Measurements from ENCODE around the gene HDDC3. TPM values are rescaled to one million over a fixed set of nuclear protein-coding genes. Genes with fewer than 3 reads are reported as not detected.

HDDC3 gene
- total and polyA plus RNA-seq, 9 of the 15 experiments (the other 6 are each of a cell fraction or from before 2014, with no cell fraction given), result 14.9 to 55.8 (median 36.9) TPM

DNA sequence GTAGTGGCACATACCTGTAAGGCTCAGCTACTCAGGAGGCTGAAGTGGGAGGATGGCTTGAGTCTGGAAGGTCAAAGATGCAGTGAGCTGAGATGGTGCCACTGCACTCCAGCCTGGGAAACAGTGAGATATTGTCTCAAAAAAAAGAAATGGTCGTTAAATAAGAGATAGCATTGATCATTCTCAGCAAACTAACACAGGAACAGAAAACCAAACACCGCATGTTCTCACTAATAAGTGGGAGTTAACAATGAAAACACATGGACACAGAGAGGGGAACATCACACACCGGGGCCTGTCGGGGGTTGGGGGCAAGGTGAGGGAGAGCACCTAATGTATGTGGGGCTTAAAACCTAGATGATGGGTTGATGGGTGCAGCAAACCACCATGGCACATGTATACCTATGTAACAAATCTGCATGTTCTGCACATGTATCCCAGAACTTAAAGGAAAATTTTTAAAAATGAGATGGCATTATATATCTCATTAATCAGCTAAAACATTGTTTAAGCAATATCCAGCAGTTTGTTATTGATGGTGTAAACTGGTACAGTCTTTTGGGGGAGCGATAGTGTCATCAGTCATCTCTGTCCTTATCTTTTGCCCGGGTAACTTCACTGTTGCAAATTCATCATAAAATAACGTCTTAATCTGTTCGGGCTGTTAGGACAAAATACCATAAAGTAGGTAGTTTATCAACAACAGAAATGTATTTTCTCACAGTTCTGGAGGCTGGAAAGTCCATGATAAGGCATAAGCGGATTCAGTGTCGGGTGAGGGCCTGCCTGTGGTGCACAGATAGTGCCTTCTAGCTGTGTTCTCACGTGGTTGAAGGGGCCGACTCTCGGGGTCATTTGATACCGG, 30.9 kb downstream of the HDDC3 start (continued):
- TF ChIP-seq MYC (IDR thresholded peaks at IDR 0.05; ENCODE audit: low read depth, low read length) (peak; percentile 73), MYC (CRISPR knock-in tag; IDR thresholded peaks at IDR 0.05; ENCODE audit: borderline replicate concordance, low read depth) (no peak), PTBP1 (IDR thresholded peaks at IDR 0.05; ENCODE audit: low read depth, low read length) (no peak), HDAC1 (IDR thresholded peaks at IDR 0.05) (peak; percentile 71 to 84; a peak in 3 of 4 replicates), MEIS2 (IDR thresholded peaks at IDR 0.05; ENCODE audit: partially characterized antibody) (peak; percentile 97), KLF13 (tag; IDR thresholded peaks at IDR 0.05; ENCODE audit: borderline replicate concordance, low read depth) (no peak), POU5F1 (IDR thresholded peaks at IDR 0.05; ENCODE audit: borderline replicate concordance, low read depth, low read length, partially characterized antibody) (no peak), MCM5 (IDR thresholded peaks at IDR 0.05; ENCODE audit: low read depth) (no peak), SMARCB1 (IDR thresholded peaks at IDR 0.05; ENCODE audit: insufficient read length, low read depth) (peak; percentile 21), ZNF12 (CRISPR knock-in tag; IDR thresholded peaks at IDR 0.05) (no peak), TFAM (CRISPR knock-in tag; conservative IDR thresholded peaks at IDR 0.05) (no peak), ZNF551 (CRISPR knock-in tag; IDR thresholded peaks at IDR 0.05) (no peak), KAT2B (IDR thresholded peaks at IDR 0.05; ENCODE audit: low read depth, low read length) (no peak), SREBF1 (IDR thresholded peaks at IDR 0.05; ENCODE audit: borderline replicate concordance, low read depth, low read length) (no peak), ZNF609 (CRISPR knock-in tag; IDR thresholded peaks at IDR 0.05; ENCODE audit: borderline replicate concordance) (no peak; the same call in 1 of the 2 replicates), BRD4 (IDR thresholded peaks at IDR 0.05) (no peak), HNRNPUL1 (IDR thresholded peaks at IDR 0.05; ENCODE audit: low read length) (no peak), ZKSCAN3 (CRISPR knock-in tag; IDR thresholded peaks at IDR 0.05) (no peak), NFRKB (IDR thresholded peaks at IDR 0.05; ENCODE audit: low read depth) (no peak)
- TF ChIP-seq, protein P1, sequence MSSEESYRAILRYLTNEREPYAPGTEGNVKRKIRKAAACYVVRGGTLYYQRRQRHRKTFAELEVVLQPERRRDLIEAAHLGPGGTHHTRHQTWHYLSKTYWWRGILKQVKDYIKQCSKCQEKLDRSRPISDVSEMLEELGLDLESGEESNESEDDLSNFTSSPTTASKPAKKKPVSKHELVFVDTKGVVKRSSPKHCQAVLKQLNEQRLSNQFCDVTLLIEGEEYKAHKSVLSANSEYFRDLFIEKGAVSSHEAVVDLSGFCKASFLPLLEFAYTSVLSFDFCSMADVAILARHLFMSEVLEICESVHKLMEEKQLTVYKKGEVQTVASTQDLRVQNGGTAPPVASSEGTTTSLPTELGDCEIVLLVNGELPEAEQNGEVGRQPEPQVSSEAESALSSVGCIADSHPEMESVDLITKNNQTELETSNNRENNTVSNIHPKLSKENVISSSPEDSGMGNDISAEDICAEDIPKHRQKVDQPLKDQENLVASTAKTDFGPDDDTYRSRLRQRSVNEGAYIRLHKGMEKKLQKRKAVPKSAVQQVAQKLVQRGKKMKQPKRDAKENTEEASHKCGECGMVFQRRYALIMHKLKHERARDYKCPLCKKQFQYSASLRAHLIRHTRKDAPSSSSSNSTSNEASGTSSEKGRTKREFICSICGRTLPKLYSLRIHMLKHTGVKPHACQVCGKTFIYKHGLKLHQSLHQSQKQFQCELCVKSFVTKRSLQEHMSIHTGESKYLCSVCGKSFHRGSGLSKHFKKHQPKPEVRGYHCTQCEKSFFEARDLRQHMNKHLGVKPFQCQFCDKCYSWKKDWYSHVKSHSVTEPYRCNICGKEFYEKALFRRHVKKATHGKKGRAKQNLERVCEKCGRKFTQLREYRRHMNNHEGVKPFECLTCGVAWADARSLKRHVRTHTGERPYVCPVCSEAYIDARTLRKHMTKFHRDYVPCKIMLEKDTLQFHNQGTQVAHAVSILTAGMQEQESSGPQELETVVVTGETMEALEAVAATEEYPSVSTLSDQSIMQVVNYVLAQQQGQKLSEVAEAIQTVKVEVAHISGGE (CRISPR knock-in tag; IDR thresholded peaks at IDR 0.05), result peak in 1 of 3 experiments; percentile 91; a peak in 2 of 6 replicates
